Measurements from ENCODE around the gene TPRX1.
A peak's percentile ranks its signal among the peaks of the same experiment; 100 is the strongest.
"Not testable (repeated sequence)": the region's sequence is repeated elsewhere in the genome, so short reads cannot be mapped to it uniquely, and the experiment has no call there.

Gene TPRX1

GRCh38 chr19:47804451-47804850 lies at the start of gene TPRX1:
Gene TPRX1, minus strand, starts transcription at chr19:47804551. Its CDS starts 12 bp downstream, at chr19:47804539.
- DNase-seq = not testable (repeated sequence)

GRCh38 chr19:47853003-47853402 lies 48.7 kb upstream of the TPRX1 start:
- no peak for DNase-seq

GRCh38 chr19:47848823-47849473 lies 44.6 kb upstream of the TPRX1 start:
- peak; percentile 75 for DNase-seq

GRCh38 chr19:47848425-47848822 lies 44.1 kb upstream of the TPRX1 start:
- no peak for DNase-seq

GRCh38 chr19:47842941-47843340 lies 38.6 kb upstream of the TPRX1 start:
- DNase-seq = no peak

DNA sequence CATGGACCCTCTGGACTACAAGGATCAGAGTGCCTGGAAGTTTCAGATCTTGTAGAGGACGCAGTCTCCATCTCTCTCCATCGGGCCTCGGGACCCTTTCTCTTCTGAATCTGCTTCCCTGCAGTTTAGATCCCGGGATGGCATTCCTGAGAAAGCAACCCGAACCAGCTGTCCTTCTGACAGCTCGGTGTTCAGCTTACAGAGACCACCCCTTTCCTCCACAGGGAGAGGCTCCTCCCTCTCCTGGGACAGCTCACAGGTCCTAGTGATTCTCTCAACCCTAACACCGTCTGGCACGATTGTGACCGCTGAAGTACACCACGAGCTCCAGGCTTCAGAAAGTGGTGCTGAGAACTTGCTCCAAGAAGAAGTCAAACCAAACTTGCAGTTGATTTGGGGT lies 35.6 kb upstream of the TPRX1 start:
- no peak for DNase-seq

- no peak for DNase-seq
Measured at GRCh38 chr19:47839411-47839810, 35.1 kb upstream of the TPRX1 start.

GRCh38 chr19:47836038-47836437 lies 31.7 kb upstream of the TPRX1 start:
- no peak for DNase-seq

DNA sequence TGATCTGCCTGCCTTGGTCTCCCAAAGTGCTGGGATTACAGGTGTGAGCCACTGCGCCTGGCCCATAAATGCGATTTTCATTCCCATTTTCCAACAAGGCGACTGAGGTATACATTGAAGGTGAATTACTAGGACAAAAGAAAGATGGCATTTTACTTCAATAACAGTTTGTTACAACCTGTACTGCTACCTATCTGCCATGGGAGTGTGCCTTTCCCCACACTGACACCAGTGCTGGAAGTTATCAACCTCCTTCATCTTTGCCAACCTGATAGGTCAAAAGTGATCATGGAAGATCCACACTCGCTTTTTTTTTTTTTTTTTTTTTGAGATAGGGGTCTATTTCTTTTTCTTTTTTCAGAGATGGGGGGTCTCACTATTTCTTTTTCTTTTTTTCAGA lies 28.4 kb upstream of the TPRX1 start:
- no peak for DNase-seq

DNA sequence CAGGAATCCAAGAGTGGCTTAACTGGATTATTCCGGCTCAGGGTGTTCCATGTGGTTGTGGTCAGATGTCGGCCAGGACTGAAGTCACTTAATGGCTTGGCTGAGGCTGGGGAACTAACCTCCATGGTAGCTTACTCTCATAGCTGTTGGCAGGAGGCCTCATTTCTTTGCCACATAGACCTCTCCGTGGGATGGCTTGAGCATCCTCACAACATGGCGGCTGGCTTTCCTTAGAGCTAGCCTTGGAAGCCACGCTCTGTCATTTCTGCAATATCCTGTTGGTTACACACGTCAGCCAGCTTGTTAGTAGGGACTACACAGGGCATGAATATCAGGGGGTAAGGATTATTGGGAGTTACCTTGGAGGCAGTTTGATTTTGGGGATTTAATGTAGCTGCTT lies 22.4 kb upstream of the TPRX1 start:
- DNase-seq = no peak

- DNase-seq = no peak
Measured at GRCh38 chr19:47824396-47824795, 20.0 kb upstream of the TPRX1 start.

- no peak for DNase-seq
Measured at GRCh38 chr19:47821460-47822020, 17.2 kb upstream of the TPRX1 start, which contains the start of gene CRX. Gene CRX, plus strand, starts transcription at chr19:47821937. Its CDS starts 12,507 bp downstream, at chr19:47834444.

DNA sequence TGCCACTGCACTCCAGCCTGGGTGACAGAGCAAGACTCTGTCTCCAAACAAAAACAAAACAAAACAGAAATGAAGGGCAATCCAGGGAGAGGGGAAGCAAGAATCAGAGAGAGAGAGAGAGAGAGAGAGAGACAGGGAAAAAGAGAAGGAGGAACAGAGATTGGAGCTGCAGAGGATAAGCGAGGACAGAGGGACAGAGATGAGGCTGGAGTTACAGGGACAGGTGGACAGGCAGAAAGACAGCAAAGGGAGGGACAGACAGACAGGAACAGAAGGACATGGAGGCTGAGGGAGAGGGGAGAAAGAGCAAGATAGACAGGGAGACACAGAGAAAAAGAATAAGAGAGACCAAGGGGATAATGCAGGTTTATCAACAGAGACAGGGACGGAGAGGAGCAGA lies 16.1 kb upstream of the TPRX1 start:
- DNase-seq = no peak

GRCh38 chr19:47819858-47820257 lies 15.5 kb upstream of the TPRX1 start:
- no peak for DNase-seq

DNA sequence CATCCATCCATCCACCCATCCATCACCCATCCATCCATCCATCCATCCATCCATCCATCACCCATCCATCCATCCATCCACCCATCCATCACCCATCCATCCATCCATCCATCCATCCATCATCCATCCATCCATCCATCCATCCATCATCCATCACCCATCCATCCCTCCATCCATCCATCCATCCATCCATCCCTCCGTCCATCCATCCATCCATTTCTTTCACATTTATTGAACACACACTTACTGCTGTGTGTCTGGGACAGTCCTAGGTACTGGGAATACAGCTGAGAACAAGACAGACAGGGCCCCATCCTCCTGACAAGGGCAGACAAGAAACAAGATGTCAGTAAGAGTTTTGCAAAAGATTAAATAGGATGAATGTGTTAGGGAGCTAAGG lies 13.9 kb upstream of the TPRX1 start:
- not testable (repeated sequence) for DNase-seq

DNA sequence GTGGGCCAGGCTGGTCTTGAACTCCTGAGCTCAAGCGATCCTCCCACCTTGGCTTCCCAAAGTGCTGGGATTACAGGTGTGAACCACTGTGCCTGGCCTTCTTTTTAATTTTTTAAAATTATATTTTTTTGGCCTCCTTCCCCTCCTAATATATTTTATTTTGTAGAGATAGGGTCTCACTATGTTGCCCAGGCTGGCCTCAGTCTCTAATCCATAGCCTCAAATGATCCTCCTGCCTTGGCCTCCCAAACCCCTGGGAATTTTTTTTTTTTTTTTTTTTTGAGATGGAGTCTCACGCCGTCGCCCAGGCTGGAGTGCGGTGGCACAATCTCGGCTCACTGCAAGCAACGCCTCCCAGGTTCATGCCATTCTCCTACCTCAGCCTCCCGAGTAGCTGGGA lies 11.9 kb upstream of the TPRX1 start:
- not testable (repeated sequence) for DNase-seq

DNA sequence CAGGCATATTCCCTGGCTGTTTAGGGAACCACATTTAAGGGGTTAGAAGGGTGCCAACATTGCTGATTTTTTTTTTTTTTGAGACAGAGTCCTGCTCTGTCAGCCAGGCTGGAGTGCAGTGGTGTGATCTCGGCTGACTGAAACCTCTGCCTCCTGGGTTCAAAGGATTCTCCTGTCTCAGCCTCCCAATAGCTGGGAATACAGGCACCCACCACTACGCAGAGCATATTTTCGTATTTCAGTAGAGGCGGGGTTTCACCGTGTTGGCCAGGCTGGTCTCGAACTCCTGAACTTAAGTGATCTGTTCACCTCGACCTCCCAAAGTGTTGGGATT lies 9.6 kb upstream of the TPRX1 start:
- DNase-seq = no peak

- peak; percentile 91 for DNase-seq
Measured at GRCh38 chr19:47813304-47813994, 9.1 kb upstream of the TPRX1 start.

DNA sequence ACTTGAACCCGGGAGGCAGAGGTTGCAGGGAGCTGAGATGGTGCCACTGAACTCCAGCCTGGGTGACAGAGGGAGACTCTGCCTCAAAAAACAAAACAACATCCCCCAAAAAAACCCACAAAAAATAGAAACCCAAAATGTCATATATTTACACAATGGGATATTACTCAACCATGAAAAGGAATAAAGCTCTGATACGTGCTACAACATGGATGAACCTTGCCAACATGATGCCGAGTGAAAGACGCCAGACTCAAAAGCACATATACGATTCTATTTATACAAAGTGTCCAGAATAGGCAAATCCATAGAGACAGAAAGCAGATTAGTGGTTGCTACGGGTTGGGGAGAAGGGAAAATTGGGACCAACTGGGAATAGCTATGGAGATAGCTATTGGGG lies 2.1 kb upstream of the TPRX1 start:
- no peak for DNase-seq

DNA sequence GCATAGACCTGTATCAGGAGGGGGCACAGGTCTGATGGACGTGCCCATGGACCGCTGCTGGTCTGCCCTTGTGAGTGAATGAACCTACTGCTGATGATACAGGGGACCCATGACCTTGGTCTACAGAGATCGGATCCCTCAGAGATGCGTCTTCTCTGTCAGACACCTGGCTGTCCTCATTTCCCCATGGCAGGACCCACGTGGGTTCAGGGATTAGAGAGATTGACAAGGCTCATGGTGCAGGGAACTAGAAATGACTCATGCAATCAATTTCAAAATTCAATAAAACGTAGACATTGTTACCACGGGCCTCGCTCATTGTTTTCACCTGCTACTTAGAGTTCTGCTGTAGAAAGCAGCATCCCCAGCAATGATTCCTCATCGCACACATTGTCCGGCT lies 962 bp upstream of the TPRX1 start:
- no peak for DNase-seq

GRCh38 chr19:47803671-47804070 lies 680 bp downstream of the TPRX1 start:
- DNase-seq = not testable (repeated sequence)

DNA sequence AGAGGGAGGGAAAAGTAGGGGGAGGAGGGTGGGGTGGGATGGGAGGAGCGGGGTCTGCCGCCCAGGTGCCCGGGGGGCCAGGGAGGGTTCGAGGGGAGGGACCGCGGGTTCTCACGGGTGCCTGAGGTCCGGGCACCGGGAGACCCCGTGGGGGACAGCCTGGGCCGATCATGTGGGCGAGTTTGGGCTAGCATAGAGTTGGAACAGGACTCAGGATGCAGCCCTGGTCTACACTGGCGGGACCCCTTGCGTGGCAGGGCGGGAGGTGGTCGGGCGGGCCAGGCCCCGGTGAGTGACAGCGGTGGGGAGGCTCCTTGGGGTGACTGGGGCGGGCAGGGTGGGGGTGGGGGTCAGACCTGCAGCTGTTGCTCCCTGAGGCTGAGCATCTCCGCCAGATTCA lies 1.2 kb downstream of the TPRX1 start:
- not testable (repeated sequence) for DNase-seq

DNA sequence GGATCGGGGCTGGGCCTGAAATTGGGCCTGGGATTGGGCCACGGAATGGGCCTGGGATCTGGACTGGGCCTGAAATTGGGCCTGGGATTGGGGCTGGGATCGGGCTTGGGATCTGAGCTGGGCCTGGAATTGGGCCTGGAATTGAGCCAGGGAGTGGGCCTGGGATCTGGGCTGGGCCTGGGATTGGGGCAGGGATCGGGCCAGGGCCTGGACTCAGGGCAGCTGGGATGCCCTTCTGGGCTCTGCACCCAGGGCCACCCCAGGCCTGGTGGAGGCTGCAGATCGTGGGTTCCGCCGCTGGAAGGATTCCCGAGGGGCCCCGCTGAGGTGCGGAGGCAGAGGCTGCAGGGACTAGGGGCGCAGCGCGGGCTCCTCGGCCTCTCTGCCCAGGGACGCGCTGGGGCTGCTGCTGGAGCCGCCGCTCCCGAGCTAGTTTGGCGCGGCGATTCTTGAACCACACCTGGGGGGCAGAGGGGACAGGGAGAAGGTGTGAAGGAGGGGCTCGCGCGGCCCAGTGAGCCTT lies 1.8 kb downstream of the TPRX1 start:
- DNase-seq = no peak

GRCh38 chr19:47801270-47801669 lies 3.1 kb downstream of the TPRX1 start:
- DNase-seq = no peak

Measured in activated effector memory CD4-positive, alpha-beta T cell treated with anti-CD3 and anti-CD28 coated beads, Interleukin-2, amount 50 U/mL, for 16 hours (primary cell).